22Rv1 (cell line): ENCODE results near the gene HES4.

Experiments
- CTCF ChIP-seq: fragments of 450-650 bp; IDR thresholded peaks from 2 replicates; pipeline ENCODE4 v1.5.1; 2017; ENCODE audit warnings: mild to moderate bottlenecking
- ZFX ChIP-seq: fragments of 450-650 bp; IDR thresholded peaks from 2 replicates; pipeline ENCODE4 v1.6.1; 2017; ENCODE audit warnings: antibody characterized with exemption, borderline replicate concordance

- TF ChIP-seq CTCF (no peak), ZFX (no peak)
Measured at GRCh38 chr1:963301-963651, 36.6 kb downstream of the HES4 start.
